Hematopoietic multipotent progenitor cell (in vitro differentiated cells): ENCODE measurements around the gene CAPZA1. TPM values are rescaled to one million over a fixed set of nuclear protein-coding genes. Genes with fewer than 3 reads are reported as not detected.

ENCODE experiments used
- DNase-seq, 3 donors: peaks; one replicate each; pipeline ENCODE4 v3.0.0-alpha.2; 2011 to 2015; ENCODE audit warnings: low read depth in 2 of 3, low spot score in 2 of 3
- small RNA-seq: library from RNA; depleted of rRNA; stranded (forward); fragments of <200 nt; gene quantifications from one replicate; pipeline ENCODE3, GENCODE V24; 2012
- total RNA-seq: library from RNA; depleted of rRNA; stranded (reverse); fragments of >200 nt; gene quantifications from one replicate; pipeline ENCODE4 v1.2.3, GENCODE V29; 2012

The CAPZA1 gene
- total RNA-seq, 1 donor: 53.1 TPM

DNA sequence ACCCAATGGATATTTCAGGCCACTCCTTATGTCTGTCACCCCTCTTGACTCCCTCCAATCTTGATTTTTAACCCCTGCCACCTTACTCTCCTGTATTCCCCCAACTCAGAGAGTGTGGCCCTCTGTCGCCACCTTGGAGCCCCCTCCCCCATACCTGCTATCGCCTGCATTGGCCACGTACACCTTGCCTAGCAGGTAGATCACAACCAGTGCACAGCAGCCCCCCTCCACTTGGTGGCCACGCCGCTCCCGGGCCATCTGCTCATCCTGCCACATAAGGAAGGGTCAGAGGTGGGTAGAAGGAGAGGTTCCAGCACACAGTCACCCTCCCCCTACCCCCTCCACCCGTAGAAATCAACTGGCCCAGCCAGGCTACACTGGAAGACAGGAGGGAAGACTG, 92.6 kb downstream of the CAPZA1 start:
- DNase-seq: no peak

DNA sequence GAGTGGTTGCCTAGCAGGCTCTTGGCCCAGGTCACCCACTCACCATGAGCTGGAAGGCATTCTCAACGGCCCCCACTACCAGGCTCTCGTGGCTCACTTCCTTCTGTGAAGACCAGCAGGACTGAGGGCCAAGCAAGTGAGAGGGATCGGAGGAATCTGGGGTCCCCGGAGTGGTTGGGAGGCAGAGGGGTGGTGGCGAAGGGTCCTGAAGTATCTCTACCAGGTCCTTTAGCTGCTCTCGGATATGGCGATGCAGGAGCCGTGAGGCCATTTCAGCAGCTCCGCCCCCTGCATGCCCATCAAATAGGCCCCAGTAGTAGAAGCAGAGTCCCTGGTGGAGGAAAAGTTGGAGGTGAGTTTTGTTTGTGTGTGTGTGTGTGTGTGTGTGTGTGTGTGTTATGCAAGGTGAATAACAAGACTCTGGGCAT, 93.1 kb downstream of the CAPZA1 start:
- no peak for DNase-seq

DNA sequence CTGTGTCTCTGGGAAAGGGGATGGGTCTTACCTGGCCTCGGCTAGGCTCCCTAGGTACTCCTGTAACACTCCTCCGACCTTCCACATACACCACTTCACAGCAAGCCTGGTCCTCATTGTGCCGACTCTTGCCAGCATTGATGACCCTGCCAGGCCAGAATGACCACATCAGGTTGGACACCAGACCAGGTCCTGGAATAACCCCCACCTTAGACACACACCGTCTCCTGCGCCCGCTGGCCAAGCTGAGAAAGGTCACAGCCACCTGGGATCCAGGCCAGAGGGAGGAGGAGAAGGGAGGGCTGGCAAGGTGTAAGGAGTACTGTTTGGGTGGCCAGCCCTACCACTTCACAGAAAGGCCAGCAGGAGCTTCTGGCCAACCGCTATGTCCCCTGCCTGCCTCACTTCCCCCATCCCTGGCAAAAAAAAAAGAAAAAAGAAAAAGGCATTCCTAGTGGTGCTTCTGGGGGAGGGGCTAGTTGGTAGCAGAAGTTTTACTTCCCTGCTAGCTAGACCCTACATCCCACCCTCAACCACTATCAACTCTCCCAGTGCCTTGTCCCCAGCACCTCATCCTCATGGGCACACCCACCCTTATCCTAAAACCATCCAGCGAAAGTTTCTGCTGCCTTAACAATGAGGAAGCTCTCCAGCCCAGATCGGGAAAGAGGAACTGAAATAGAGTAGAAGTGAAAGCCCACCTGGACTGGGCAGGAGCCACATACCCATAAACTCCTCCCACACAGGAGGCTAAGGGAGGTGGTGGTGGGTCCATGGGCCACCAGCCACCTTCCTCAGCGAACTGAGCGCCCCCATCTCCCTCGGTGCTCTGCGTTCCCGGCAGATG, 94.1 kb downstream of the CAPZA1 start:
- DNase-seq: peak in 2 of 3 donors; percentile 49 to 65

GRCh38 chr1:112714313-112715263, 95.0 kb downstream of the CAPZA1 start:
- peak in 1 of 3 donors; percentile 9 for DNase-seq

DNA sequence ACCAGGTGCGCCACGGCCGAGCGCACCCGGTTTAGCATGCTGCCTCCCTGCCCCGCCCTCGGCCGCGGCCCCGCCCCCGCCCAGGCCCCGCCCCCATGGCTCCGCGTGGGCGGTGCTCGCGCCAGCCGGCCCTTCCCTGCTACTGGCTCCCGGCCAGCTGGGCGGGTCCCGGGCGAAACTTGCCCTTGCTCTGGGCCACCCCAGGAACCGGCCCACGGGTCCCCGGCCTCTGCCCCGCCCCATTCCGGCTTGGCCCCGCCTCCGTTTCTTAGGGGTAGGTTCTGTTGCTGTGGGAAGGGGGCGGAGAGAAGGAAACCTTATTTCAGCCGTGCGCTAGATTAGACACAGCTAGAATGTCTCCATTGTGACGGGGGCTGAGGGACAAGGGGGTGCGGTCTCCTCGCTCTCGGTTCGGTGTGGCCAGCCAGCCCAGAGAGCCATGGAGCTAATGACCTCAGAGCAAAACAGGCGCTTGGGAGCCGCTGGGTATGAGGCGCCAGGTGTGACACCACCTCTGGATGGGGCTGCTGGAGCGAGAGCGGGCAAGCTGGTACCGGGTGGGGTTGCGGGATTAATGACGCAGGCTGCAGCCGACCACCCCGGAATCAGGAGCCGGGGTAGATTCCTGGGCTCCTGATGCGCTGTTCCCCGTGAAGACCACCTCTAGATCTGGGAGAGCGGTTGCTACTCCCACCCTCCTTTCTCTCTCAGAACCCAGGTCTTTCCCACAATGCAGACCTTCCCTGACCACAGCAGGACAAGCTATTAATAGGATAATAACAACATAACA, 95.8 kb downstream of the CAPZA1 start, which contains the start of gene PPM1J:
PPM1J (minus strand) TSS at position 69 of the 790 bp plus-strand sequence; CDS start at position 38, 31 bp downstream.
- DNase-seq: peak; percentile 81 to 95 (median 95)

DNA sequence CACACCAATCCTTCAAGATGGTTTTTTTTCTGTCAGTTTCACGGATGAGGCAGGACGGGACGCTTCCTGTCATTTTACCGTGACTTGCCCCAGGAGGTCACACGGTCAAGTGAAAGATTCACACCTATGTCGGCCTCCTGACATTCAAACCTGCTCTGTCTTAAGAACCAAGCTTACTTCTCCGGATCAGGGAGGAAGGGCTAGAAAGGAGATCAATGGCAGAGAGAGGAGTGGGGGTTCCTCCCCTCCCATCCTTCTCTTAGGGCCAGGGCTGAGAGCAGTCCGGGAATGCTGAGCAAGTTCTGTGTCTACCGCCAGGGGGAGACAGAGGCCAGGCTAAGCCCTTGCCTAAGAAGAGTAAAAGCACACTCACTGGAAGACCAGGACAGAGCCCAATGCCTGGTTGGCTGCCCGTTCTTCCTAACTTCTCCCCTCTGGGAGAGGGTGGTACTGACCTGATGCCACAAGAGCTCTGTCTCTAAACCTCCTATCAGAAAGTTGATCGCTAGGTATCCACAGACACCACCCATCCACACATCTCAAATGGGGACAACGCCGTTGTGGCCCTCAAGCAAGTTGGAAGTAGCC, 96.6 kb downstream of the CAPZA1 start:
- DNase-seq: peak; percentile 63 to 85 (median 81)

- no peak for DNase-seq
Observed at GRCh38 chr1:112717263-112717873, 97.7 kb downstream of the CAPZA1 start.

- peak in 2 of 3 donors; percentile 77 to 78 for DNase-seq
Observed at GRCh38 chr1:112718691-112719418, 99.2 kb downstream of the CAPZA1 start.

GRCh38 chr1:112719706-112720105, 100.1 kb downstream of the CAPZA1 start:
- DNase-seq: no peak

DNA sequence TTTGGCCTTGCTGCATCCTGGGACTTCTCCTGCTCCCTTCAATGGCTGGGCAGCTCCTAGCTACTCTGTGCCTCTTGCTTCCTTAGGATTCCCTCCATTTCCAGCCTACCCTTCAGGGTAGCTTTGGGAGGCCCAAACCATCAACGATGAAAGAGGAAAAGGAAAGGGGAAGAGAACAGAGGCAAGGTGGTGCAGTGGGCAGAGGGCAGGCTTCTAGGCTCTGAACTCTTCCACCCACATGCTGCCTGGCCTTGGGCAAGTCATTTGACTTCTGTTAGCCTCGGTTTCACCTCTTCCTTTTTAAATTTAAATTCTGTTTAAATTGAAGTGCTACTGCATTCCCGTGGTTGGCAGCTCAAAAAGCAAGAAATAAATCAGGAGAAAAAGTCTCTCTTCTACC, 101.2 kb downstream of the CAPZA1 start:
- DNase-seq: no peak

Small RNA genes within 50 kb of the gene (small RNA-seq; reads per million reads assigned to genes)
- not detected for gene RNU7-70P

Other genes starting within 250 kb of the CAPZA1 start
- 1.9 TPM for gene CTTNBP2NL, start 223.6 kb upstream of the CAPZA1 start, total RNA-seq
- under 0.01 TPM for gene WNT2B, start 110.9 kb upstream of the CAPZA1 start, total RNA-seq
- gene ST7L, start 691 bp upstream of the CAPZA1 start, total RNA-seq: 19.4 TPM
- 70.8 TPM for gene MOV10, start 54.8 kb downstream of the CAPZA1 start, total RNA-seq
- 68.4 TPM for gene RHOC, start 87.3 kb downstream of the CAPZA1 start, total RNA-seq
- under 0.01 TPM for gene PPM1J, start 95.5 kb downstream of the CAPZA1 start, total RNA-seq